ENCODE measurements around the gene SIT1.

The SIT1 gene

DNA sequence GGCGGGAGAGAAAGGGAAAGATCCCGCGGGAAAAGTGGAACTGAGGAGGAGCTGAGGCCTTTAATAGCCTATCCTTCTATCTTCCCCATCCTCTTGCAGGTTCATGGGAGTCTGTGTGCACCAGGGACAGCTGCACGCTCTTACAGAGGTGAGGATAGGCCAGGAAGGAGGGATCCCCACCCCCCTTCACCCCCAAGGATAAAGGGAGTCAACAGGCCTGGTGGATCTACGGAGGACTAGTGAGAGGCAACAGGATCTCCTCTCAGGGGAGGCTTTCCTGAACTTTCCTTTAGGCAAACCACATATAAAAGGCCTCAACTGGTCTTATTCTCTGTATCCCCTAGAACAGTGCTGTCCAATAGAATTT, 44.6 kb downstream of the SIT1 start:
- no peak for DNase-seq (ENCODE audit: low read depth in 3 of 3)

DNA sequence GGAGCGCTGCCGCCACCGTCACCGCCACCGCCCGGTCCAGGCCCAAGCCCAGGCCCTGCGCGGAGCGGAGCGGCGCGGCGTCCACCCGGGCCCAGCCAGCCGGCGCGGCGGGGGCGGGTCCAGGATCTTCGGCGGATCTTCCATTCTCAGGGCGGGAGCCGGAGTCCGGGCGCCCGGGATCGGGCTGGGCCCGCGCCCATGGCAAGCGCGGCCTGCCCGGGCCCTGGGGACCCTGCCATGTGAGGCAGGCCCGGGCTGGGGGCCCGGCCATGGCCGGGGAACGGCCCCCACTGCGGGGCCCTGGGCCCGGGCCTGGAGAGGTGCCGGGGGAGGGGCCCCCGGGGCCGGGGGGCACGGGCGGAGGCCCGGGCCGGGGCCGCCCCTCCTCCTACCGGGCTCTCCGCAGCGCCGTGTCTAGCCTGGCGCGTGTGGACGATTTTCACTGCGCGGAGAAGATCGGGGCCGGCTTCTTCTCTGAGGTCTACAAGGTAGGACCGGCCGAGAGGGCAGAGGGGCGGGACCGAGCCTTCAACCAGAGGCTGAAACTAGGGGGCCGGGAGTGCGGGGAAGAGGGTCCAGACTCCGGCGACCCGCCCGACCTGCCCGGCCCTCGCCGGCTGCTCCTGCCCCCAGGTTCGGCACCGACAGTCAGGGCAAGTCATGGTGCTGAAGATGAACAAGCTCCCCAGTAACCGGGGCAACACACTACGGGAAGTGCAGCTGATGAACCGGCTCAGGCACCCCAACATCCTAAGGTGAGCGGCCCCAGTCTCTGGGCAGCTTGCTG, 45.2 kb downstream of the SIT1 start:
- peak in 1 of 3 experiments; percentile 23 for DNase-seq (ENCODE audit: low read depth in 3 of 3)

DNA sequence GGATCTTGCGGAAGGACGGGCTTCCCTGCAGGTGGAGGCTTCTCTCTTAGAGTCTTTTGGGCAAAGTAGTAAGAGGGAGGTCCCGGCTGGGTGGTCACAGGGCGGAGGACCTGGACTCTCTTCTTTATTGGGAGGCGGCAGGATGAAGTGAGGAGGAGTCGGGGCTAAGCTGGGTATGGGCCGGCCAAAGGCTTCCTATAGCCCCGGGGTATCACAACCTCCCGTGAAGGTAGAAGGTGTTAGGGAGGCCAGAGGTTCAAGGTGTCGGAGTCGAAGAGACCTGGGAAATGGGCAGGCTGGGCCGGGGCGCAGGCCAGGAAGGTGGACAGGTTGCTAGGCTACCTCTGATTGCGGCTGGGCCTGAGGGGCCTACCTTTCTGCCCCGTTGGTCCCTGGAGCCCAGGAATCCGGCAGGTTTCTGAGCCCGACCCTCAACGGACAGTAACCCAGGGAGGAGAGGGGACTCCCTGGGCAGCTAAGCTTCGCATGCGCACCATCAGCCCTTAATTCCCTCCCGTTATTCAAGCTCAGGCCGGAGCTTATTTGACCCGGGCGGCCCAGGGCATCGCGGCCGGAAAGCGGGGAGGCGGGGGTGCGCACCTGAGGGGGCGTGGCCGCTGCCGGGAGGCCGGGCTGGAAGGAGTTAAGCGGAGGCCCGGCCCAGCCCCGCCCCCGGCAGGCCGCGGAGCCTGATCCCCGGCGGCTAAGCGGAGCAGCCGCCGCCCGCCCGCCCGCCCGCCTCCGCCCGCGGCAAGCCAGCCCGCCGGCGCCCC, 46.0 kb downstream of the SIT1 start, which contains the start of gene TESK1:
TESK1 (plus strand) TSS at position 685 of the 773 bp plus-strand sequence. CDS start 358 bp downstream, outside the sequence.
- peak; percentile 57 to 85 (median 71) for DNase-seq (ENCODE audit: low read depth in 3 of 3)

DNA sequence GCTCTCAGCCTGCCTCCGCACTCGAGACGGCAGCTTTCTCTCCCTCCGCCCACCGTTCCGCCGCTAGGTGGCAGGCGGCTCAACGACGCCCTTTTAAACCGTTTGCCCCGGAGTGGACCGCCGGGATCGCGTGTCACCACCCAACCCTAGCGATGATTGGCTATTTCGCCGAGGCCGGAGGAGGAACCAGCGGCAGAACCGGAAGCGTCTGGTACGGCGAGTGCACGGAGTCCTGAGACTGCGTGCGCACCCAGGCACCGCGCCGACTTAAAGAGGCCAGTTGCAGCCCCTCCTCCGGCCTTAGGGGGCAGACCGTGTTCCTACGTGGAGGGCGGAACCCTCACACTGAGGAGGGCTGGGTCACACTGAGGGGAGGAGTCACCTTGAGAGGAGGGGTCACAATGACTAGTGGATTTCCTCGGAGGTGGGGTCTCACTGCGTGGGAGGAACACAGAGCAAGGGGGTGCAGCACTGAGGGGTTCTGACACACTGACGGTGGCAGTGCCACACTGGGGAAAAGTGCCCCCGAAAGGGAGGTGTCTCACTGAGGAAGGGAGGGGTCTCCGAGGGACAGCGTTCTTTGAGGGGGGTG, 46.6 kb downstream of the SIT1 start:
- peak; percentile 98 to 99 (median 98) for DNase-seq (ENCODE audit: low read depth in 3 of 3)

DNA sequence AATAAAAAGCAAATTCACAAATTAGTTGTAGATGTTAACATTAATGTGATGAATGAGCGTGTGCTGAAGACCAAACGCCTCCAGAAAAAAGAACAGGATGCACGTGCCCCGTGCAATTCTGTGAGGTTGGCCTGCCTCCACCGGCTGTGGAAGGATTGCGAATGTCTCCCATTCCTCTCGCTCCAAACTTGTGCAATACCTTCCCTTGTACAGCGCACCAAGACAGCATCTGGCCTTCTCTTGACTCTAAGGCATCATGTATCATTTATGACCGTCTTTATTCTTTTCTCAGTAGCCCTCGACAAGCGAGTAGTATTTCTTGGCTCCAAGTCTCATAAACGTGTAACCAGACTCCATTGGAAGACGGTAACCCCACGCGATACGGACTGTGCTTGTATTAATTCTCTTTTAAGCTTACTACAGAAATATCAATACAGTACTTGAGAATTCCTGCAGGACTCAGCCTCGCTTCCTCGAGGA, 47.2 kb downstream of the SIT1 start:
- peak in 1 of 3 experiments; percentile 18 for DNase-seq (ENCODE audit: low read depth in 3 of 3)

DNA sequence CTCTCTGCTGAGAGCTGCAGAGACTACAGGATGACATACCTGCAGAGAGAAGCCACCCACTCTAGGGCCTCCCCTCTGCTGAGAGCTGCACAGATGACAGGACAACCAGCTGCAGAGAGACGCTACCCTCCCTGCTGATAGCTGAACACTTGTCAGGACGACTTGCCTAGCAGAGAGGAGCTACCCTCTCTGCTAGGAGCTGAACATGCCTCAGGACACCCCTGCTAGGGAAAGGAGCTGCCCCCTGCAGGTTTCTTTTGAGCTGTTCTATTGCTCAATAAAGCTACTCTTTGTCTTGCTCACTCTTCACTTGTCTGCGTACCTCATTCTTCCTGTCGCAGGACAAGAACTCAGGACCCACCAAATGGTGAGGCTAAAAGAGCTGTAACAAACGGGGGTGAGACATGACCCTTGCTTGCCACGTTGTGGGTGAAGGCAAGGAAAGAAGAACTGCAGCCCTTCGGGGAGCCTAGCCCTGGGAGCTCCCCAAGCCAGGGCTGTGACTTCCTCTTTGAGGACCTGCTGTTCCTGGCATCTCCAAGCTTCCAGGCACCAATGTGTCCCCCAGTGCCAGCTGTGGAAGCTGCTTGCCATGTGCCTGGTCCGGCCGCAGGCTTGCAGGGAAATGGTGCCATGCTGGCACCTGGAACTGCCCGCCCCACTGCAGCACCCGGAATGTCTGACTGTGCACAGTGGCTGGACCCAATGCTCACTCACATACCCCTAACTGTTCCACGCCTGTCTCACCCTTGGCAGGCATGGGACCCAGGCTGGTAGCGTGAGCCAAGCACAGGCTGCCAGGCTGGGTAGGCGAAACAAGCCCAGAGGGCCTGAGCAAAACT, 50.7 kb downstream of the SIT1 start:
- no peak for DNase-seq (ENCODE audit: low read depth in 3 of 3)

Measured in stimulated activated CD4-positive, alpha-beta T cell treated with anti-CD3 and anti-CD28 coated beads, TNF-alpha, amount 100 ng/mL, for 24 hours (primary cell).